Fibroblast of pulmonary artery (primary cell): ENCODE data around the gene PRC1.

ENCODE experiments used
- DNase-seq: peaks from one replicate; pipeline ENCODE4 v3.0.0-alpha.2; 2010; ENCODE audit warnings: low read depth
- H3K4me3 ChIP-seq: replicated peaks from 2 replicates; pipeline ENCODE4 v1.5.1; 2011; ENCODE audit warnings: low read depth, mild to moderate bottlenecking, control low read depth, low read length, moderate library complexity
- TF ChIP-seq, protein P1 (sequence below): IDR thresholded peaks from 2 replicates; pipeline ENCODE4 v1.5.1; 2011; ENCODE audit warnings: mild to moderate bottlenecking, control low read depth, low read length, inconsistent platforms; ENCODE audit errors: missing control alignments

PRC1 gene, protein sequence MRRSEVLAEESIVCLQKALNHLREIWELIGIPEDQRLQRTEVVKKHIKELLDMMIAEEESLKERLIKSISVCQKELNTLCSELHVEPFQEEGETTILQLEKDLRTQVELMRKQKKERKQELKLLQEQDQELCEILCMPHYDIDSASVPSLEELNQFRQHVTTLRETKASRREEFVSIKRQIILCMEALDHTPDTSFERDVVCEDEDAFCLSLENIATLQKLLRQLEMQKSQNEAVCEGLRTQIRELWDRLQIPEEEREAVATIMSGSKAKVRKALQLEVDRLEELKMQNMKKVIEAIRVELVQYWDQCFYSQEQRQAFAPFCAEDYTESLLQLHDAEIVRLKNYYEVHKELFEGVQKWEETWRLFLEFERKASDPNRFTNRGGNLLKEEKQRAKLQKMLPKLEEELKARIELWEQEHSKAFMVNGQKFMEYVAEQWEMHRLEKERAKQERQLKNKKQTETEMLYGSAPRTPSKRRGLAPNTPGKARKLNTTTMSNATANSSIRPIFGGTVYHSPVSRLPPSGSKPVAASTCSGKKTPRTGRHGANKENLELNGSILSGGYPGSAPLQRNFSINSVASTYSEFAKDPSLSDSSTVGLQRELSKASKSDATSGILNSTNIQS

DNA sequence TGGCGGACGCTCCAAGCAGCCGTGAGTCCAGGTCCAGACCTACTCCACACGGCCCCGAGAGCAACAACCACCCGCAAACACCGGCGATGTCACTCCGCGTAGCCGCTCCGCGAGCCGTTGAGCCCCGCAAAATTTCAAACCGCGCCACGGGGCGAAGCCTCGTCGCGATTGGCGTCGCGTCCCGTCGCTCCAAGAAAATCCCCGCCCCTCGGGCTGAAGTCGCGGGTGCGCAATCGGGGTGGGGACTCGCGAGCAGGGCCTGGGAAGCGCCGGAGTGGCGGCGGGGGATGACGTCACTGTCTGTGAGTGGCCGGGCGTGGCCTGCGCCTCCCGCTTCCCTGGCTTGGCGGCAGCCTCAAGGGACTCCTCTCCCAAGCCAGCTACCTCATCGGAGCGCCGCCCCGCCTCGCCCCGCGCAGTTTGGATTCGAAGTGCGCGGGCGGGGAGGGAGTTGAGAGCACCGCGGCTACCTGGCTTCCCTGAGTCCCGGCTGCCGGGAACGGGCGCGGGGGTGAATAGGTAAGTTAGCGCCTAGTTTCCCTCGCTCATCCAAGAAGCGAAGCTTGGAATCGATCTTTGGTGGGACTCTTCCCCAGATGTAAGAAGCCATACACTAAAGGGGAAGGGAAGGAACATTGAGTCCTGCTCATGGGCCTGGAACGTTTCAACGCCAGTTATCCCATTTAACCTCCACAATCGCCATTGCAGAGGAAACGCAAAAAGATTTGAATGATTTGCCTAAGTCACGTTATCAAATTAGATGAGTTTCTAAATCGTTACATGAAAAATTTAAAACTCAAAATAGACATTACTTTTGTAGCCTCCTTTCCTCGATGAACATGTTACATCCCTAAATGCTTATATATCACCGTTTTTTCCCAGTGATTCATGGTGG is at the start of gene PRC1:
Gene PRC1, minus strand, starts transcription at position 119 of the 895 bp plus-strand sequence. Its CDS starts 118 bp downstream, at position 1.
- TF ChIP-seq, protein P1, sequence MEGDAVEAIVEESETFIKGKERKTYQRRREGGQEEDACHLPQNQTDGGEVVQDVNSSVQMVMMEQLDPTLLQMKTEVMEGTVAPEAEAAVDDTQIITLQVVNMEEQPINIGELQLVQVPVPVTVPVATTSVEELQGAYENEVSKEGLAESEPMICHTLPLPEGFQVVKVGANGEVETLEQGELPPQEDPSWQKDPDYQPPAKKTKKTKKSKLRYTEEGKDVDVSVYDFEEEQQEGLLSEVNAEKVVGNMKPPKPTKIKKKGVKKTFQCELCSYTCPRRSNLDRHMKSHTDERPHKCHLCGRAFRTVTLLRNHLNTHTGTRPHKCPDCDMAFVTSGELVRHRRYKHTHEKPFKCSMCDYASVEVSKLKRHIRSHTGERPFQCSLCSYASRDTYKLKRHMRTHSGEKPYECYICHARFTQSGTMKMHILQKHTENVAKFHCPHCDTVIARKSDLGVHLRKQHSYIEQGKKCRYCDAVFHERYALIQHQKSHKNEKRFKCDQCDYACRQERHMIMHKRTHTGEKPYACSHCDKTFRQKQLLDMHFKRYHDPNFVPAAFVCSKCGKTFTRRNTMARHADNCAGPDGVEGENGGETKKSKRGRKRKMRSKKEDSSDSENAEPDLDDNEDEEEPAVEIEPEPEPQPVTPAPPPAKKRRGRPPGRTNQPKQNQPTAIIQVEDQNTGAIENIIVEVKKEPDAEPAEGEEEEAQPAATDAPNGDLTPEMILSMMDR = no peak
- H3K4me3 ChIP-seq = peak within 1 kb of the TSS; percentile 93
- DNase-seq = peak; percentile 98

DNA sequence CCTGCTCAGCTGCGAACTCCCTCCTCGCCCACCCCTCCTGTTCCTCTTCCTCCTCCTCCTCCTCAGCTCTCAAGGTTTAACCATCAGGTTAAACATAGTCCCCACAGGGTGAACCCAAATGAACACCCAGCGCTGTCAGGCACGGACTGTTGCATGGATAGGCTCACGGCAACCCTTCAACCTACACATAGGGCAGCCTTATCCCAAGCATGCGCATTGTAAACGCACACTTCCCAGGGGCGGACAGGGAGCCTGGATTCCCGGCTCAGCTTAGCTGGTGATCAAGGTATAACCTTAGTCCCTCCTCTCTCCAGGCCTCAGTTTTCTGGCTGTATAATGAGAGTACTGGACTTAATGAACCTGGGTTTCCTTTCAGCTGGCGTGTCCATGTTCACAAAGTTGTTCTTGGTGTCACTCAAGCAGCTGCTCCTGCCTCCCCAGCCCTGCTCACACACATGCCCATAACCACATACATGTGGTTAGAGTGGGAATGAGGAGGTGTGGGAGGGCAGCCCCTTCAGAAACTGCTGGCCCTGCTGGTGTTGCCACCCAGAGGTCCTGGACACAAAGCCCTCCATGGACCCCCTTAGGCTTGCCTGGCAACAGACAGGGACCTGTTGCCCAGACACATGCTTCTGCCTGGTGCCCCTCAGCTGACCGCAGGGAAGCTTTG is 49.0 kb upstream of the PRC1 start:
- no peak for DNase-seq
- no peak overlapping the region for H3K4me3 ChIP-seq
- TF ChIP-seq, protein P1 = no peak

DNA sequence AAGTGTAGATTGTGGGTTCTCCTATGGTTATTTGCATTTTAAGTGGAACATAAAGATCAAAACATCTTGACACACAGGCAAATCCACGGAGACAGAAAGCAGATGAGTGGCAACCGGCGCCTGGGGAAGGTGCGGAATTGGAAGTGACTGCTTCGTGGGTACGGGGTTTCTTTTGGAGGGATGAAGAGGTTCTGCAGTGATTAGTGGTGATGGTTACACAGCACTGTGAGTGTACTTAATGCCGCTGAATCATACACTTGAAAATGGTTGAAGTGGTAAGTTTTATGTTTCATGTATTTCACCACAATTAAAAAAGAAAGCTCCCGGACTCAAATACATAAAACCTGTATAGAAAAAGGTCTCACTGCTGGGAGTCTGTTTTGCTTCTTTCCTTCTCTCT is 46.5 kb upstream of the PRC1 start:
- H3K4me3 ChIP-seq = no peak overlapping the region
- TF ChIP-seq, protein P1 = no peak
- no peak for DNase-seq

DNA sequence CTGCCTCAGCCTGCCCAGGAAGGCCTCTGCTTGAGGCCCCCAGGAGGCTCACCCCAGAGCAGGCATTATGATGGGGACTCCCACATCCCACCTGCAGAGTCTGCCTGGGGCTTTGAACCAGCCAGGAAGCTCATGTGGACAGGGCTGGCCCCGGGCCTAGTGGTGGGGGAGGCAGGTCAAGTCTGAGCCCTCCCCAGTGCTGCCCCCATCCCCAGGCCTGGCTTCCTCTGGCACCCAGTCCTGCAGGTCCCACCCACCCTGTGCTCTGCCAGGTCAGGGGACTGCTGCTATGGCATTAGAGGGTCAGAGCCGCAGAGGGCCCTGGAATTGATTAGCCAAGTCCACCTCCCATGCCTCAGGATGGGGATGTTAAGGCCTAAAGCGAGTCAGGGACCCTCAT is 45.7 kb upstream of the PRC1 start:
- no peak for DNase-seq
- TF ChIP-seq, protein P1 = no peak

DNA sequence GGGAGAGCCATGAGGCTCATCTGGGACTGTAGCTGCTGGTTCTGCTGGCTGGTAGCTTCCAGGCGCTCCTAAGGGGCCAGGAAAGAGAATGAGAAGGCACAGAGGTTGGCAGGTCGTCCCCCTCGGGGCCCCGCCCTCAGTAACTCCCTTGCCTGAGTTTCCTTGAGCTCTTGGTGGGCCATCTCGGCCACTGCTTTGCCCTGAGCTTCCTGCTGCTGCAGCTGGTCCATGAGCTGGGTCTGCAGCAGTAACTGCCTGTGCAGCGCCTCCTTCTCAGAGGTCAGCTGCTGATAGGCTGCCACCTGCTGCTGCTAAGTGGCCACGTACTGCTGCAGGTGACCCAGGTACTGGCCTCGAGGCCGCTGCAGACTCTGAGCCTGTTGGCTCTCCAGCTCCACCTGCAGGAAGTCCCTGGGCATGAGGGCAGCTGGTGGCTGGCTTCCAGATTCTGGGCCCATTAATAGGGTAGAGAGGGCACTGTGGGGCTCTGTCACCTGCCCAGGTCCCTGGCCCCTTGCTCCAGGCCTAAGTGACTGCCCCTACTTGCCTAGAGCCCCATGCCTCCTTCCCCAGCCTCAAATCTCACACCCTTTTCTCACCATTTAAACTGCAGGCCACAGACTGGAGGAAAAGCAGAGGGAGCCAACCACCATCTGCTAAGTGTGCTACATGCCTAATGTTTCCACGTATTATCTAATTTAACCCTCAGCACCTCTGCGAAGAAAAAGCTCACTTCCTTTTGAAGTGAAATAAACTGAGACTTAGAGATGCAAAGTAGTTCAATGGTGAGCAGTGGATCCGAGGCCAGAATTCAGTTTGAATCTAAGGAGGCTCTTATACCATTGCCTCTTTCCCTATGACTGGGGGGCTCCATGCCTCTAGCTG is 38.8 kb upstream of the PRC1 start:
- TF ChIP-seq, protein P1 = peak; percentile 59
- DNase-seq = peak; percentile 22
- H3K4me3 ChIP-seq = no peak overlapping the region

More for the DNA sequence above, 45.7 kb upstream of the PRC1 start:
- H3K4me3 ChIP-seq = no peak overlapping the region

DNA sequence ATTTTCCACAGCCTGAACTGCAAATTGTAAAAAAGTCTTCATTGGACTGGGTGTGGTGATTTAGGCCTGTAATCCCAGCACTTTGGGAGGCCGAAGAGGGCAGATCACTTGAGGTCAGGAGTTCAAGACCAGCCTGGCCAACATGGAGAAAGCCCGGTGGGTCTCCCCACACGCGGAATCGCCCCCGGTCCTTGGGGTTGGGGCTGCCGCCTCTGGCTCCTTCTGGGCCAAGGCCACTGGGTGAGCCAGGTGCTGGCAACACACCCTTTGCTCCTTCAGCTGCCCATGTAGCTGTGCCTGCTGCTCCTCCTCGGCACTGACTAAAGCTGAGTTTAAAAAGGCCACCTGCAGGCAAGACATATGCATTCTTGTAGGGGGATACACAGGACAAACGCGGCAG is 37.5 kb upstream of the PRC1 start:
- no peak overlapping the region for H3K4me3 ChIP-seq
- TF ChIP-seq, protein P1 = no peak
- DNase-seq = no peak
